ENCODE data around the gene NRXN3. TPM values are rescaled to one million over a fixed set of nuclear protein-coding genes. Genes with fewer than 3 reads are reported as not detected.

Gene NRXN3
- polyA plus RNA-seq, 1 of the 3 experiments (the other 2 are of a cell fraction): 1.6 TPM

DNA sequence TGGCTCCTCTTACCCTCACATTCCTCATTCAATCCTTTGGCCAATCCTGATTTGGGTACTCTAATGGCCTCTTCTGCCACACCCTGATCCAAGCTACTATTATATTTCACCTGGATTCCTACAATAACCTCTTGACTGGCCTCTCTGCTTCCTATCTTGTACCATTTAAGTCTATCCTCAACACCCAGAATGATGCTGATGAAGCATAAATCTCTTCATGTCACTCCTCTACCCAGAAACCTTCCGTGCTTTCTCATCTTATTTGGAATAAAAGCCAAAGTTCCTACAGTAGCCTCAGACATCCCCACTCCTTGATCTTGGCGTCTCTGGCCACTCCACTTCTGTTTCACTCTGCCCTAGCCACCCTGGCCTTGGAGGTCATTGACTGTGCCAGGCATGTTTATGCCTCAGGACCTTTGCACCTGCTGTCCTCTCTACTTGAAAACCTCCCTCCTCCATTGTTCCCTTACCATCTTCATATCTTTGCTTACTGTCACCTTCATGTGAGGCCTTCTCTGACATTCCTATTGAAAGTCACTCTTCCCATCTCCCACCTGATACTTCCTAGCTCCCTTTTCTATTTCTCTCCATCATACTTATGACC lies 46.4 kb upstream of the NRXN3 start (continued):
- TF ChIP-seq, protein P1, sequence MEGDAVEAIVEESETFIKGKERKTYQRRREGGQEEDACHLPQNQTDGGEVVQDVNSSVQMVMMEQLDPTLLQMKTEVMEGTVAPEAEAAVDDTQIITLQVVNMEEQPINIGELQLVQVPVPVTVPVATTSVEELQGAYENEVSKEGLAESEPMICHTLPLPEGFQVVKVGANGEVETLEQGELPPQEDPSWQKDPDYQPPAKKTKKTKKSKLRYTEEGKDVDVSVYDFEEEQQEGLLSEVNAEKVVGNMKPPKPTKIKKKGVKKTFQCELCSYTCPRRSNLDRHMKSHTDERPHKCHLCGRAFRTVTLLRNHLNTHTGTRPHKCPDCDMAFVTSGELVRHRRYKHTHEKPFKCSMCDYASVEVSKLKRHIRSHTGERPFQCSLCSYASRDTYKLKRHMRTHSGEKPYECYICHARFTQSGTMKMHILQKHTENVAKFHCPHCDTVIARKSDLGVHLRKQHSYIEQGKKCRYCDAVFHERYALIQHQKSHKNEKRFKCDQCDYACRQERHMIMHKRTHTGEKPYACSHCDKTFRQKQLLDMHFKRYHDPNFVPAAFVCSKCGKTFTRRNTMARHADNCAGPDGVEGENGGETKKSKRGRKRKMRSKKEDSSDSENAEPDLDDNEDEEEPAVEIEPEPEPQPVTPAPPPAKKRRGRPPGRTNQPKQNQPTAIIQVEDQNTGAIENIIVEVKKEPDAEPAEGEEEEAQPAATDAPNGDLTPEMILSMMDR (IDR thresholded peaks at IDR 0.05): no peak
- TF ChIP-seq POLR2AphosphoS5 (IDR thresholded peaks at IDR 0.05; ENCODE audit: low read depth, low read length) (no peak), TEAD4 (IDR thresholded peaks at IDR 0.05; ENCODE audit: borderline replicate concordance, insufficient read depth) (no peak), RFX5 (IDR thresholded peaks at IDR 0.05; ENCODE audit: low read length) (no peak), ELF1 (IDR thresholded peaks at IDR 0.05) (no peak)
- TF ChIP-seq, protein P2, sequence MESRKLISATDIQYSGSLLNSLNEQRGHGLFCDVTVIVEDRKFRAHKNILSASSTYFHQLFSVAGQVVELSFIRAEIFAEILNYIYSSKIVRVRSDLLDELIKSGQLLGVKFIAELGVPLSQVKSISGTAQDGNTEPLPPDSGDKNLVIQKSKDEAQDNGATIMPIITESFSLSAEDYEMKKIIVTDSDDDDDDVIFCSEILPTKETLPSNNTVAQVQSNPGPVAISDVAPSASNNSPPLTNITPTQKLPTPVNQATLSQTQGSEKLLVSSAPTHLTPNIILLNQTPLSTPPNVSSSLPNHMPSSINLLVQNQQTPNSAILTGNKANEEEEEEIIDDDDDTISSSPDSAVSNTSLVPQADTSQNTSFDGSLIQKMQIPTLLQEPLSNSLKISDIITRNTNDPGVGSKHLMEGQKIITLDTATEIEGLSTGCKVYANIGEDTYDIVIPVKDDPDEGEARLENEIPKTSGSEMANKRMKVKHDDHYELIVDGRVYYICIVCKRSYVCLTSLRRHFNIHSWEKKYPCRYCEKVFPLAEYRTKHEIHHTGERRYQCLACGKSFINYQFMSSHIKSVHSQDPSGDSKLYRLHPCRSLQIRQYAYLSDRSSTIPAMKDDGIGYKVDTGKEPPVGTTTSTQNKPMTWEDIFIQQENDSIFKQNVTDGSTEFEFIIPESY (IDR thresholded peaks at IDR 0.05; ENCODE audit: borderline replicate concordance, low read depth): no peak

DNA sequence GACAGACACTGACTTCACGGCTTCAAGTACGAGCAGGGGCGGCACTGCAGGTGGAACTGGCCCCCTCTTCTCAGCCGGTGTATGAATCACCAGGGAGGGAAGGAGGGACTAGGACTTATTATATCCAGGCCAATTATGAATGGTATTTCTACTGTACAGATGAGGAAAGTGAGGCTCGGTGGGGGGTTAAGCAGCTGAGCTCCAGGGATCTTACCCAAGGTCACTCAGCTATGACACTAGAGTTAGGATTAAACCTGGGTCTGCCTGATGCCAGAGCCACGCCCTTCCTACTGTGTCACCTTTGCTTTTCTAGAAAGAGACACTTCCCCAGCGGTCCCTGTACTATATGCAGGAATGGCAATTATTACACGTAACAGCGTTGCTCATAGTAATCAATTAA lies 42.2 kb upstream of the NRXN3 start:
- no peak for DNase-seq
- TF ChIP-seq FOXM1 (IDR thresholded peaks at IDR 0.05; ENCODE audit: low read depth) (no peak), TCF12 (IDR thresholded peaks at IDR 0.05) (no peak), RFX5 (IDR thresholded peaks at IDR 0.05; ENCODE audit: low read length) (no peak), JUND (IDR thresholded peaks at IDR 0.05) (no peak), FOXJ3 (CRISPR knock-in tag; IDR thresholded peaks at IDR 0.05) (no peak), POLR2AphosphoS5 (IDR thresholded peaks at IDR 0.05; ENCODE audit: low read depth, low read length) (no peak), SIN3A (IDR thresholded peaks at IDR 0.05; ENCODE audit: borderline replicate concordance, low read depth, low read length) (no peak), MEF2A (IDR thresholded peaks at IDR 0.05; ENCODE audit: borderline replicate concordance, low read depth) (no peak), RCOR1 (IDR thresholded peaks at IDR 0.05; ENCODE audit: low read length) (no peak), YY1 (IDR thresholded peaks at IDR 0.05; ENCODE audit: low read depth) (no peak), TAF1 (IDR thresholded peaks at IDR 0.05; ENCODE audit: borderline replicate concordance, low read depth, low read length) (no peak), TEAD4 (IDR thresholded peaks at IDR 0.05; ENCODE audit: borderline replicate concordance, insufficient read depth) (no peak), SMC3 (IDR thresholded peaks at IDR 0.05; ENCODE audit: low read depth, low read length) (no peak)
- TF ChIP-seq, protein P3, sequence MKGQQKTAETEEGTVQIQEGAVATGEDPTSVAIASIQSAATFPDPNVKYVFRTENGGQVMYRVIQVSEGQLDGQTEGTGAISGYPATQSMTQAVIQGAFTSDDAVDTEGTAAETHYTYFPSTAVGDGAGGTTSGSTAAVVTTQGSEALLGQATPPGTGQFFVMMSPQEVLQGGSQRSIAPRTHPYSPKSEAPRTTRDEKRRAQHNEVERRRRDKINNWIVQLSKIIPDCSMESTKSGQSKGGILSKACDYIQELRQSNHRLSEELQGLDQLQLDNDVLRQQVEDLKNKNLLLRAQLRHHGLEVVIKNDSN (IDR thresholded peaks at IDR 0.05; ENCODE audit: borderline replicate concordance, low read depth): no peak
- TF ChIP-seq, protein P2 (IDR thresholded peaks at IDR 0.05; ENCODE audit: borderline replicate concordance, low read depth): no peak
- TF ChIP-seq, protein P4, sequence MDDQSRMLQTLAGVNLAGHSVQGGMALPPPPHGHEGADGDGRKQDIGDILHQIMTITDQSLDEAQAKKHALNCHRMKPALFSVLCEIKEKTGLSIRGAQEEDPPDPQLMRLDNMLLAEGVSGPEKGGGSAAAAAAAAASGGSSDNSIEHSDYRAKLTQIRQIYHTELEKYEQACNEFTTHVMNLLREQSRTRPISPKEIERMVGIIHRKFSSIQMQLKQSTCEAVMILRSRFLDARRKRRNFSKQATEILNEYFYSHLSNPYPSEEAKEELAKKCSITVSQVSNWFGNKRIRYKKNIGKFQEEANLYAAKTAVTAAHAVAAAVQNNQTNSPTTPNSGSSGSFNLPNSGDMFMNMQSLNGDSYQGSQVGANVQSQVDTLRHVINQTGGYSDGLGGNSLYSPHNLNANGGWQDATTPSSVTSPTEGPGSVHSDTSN (IDR thresholded peaks at IDR 0.05): no peak
- TF ChIP-seq, protein P1 (IDR thresholded peaks at IDR 0.05): no peak
- Histone ChIP-seq H3K9me3 (no peaks in the 10 kb centered on the region), H3F3A (replicated peaks; ENCODE audit: insufficient read depth) (no peaks in the 10 kb centered on the region), H3K79me2 (ENCODE audit: insufficient read depth) (no peaks in the 10 kb centered on the region), H3K27me3 (ENCODE audit: insufficient read depth) (no peaks in the 10 kb centered on the region), H3K9ac (no peak overlapping the region), H3K4me3 (ENCODE audit: low read depth in 2 of 2, low read length in 1 of 2) (no peak overlapping the region), H3K4me2 (no peak overlapping the region), H2AFZ (ENCODE audit: low read depth) (no peak overlapping the region), H3K4me1 (ENCODE audit: control insufficient read depth in 1 of 2, insufficient read depth in 2 of 2, low read depth in 1 of 2, low read length in 1 of 2) (no peaks in the 10 kb centered on the region), H4K20me1 (ENCODE audit: insufficient read depth) (no peaks in the 10 kb centered on the region), H3K9me2 (no peaks in the 10 kb centered on the region), H3K27ac (ENCODE audit: low read depth in 2 of 2, low read length in 1 of 2) (no peak overlapping the region), H3K36me3 (replicated peaks in 1 of 2; ENCODE audit: control insufficient read depth in 1 of 2, insufficient read depth in 2 of 2, low read length in 1 of 2) (no peaks in the 10 kb centered on the region)
- WGBS (ENCODE audit: low lambda C conversion rate): 58% methylated on average over 9 of the region's 9 CpGs
- CTCF ChIA-PET: no interaction called here
- POLR2A ChIA-PET: no interaction called here

Measured in SK-N-SH (cell line).